Fibroblast of mammary gland (primary cell): ENCODE measurements around the gene QKI.

Experiments
- DNase-seq: peaks from one replicate; pipeline ENCODE4 v3.0.0-alpha.2; 2010; ENCODE audit warnings: low read depth
- H3K4me3 ChIP-seq: 2 replicates; pipeline ENCODE4 v1.5.1; 2011; ENCODE audit warnings: low read depth, mild to moderate bottlenecking, low read length, moderate library complexity; ENCODE audit not compliant: control insufficient read depth
- CTCF ChIP-seq: conservative IDR thresholded peaks from 2 replicates; pipeline ENCODE4 v1.5.1; 2011; ENCODE audit warnings: low read depth, low read length, inconsistent platforms; ENCODE audit not compliant: control insufficient read depth, insufficient read depth

Gene QKI

DNA sequence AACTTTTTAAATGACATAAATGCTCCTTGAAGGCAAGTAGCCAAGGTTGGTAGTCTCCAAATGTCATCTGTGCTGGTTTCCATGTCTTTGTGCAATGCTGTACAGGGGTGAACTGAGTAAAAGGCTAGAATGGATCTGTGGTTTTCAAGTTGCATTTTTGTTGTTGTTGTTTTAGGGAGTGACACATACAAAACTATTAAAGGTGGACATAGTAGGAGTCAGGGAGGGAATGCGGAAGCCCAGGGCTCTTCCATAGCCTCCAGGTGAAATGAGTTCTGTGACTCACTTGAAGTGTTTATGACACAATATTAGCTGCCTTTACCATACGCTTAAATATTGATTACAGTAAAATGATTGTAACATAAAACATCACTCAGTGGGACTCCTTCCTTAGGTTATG lies 22.5 kb upstream of the QKI start:
- no peak for TF ChIP-seq CTCF
- no peak for DNase-seq
- no peak overlapping the region for H3K4me3 ChIP-seq

DNA sequence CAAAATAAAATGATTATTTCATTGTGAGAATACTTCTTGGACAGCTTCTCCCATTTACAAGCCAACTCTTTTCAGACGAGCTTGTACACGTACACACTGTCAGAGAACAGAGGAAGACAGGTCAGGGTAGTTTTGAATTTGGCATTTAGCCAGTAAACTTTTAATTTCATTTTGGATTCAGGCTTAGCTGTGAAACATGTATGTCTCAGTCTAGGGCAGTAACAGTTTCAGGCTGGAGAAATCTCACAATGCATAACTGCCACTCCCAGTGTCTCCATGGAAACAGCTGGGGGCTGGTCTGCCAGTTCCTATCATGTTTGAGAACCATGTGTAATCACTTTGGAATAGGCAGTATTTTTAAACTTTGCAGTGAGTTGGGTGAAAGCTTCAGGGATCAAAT lies 22.0 kb upstream of the QKI start:
- DNase-seq = peak; percentile 52
- no peak overlapping the region for H3K4me3 ChIP-seq
- TF ChIP-seq CTCF = no peak

DNA sequence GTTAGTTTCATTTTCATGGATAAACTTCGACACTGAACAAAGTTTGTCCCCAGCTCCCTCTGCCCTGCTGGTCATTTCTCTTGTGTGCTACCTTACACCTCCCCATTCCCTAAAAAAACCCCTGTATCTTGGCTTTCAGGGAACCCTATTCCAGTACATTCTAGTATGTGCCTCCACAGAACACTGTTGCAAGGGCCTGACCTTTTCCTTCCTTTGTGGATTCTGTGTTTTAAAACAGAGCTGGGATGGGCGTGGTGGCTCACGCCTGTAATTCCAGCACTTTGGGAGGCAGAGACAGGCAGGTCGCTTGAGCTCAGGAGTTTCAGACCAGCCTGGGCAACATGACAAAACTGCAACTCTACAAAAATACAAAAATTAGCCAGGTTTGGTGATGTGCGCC lies 20.6 kb upstream of the QKI start:
- DNase-seq = no peak
- TF ChIP-seq CTCF = no peak
- H3K4me3 ChIP-seq = no peak overlapping the region

GRCh38 chr6:163394659-163395058 lies 19.9 kb upstream of the QKI start:
- no peak overlapping the region for H3K4me3 ChIP-seq
- DNase-seq = no peak
- TF ChIP-seq CTCF = no peak

GRCh38 chr6:163395122-163395830 lies 19.2 kb upstream of the QKI start:
- DNase-seq = no peak
- no peak overlapping the region for H3K4me3 ChIP-seq
- TF ChIP-seq CTCF = no peak

GRCh38 chr6:163395831-163396185 lies 18.7 kb upstream of the QKI start:
- TF ChIP-seq CTCF = no peak

GRCh38 chr6:163397326-163397725 lies 17.2 kb upstream of the QKI start:
- TF ChIP-seq CTCF = no peak
- H3K4me3 ChIP-seq = no peak overlapping the region
- no peak for DNase-seq

More at GRCh38 chr6:163395831-163396185, 18.7 kb upstream of the QKI start:
- no peak overlapping the region for H3K4me3 ChIP-seq
- DNase-seq = no peak
